ENCODE results near the gene PLCL2.

PLCL2 gene

DNA sequence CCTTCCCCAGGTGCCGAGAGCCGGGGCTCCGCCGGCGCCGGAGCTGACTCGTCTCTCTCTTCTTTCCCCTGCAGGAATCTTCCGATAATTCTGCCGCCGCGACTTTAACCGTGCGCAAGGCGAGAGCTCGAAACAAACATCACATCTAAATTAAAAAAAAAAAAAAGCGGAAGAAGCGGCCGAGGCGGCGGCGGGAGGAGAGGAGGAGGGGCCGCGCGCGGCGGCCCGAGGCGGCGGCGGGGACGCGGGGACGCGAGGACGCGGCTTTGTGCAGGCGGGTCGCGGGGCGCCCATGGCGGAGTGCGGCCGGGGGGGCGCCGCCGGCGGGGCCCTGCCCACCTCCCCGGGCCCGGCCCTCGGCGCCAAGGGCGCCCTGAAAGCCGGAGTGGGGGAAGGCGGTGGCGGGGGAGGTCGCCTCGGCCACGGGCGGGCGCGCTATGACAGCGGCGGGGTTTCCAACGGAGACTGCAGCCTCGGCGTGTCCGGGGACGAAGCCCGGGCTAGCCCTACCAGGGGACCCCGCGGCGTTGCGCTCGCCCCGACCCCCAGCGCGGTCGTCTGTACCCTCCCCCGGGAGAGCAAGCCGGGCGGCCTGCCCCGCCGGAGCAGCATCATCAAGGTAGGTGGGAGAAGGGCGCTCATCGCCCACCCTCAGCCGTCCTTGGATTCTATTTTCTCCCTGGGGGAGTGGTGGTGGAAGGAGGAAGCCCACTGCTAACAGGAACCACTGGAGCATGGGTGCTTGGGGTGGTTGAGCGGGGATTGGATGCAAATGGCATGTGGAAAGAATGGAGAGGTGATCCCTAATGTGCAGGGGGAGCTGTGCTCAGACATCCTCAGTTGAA is at the start of gene PLCL2:
TSS of gene PLCL2 (plus strand) at position 208 of the 845 bp plus-strand sequence. CDS start at position 293, 85 bp downstream.
- no peaks in the 10 kb centered on the region for H3K27me3 ChIP-seq (ENCODE audit: control insufficient read depth, insufficient read depth, low read length)
- H3K4me3 ChIP-seq (ENCODE audit: low read length) = peak within 1 kb of the TSS; percentile 81
- H3K36me3 ChIP-seq (ENCODE audit: control insufficient read depth, insufficient read depth, low read length) = no peaks in the 10 kb centered on the region
- H3K27ac ChIP-seq (ENCODE audit: low read depth, low read length) = peak within 1 kb of the TSS; percentile 65
- H3K9ac ChIP-seq (ENCODE audit: low read length) = peak within 1 kb of the TSS; percentile 27
- H3K4me1 ChIP-seq (ENCODE audit: control insufficient read depth, insufficient read depth, low read length) = no peaks in the 10 kb centered on the region

DNA sequence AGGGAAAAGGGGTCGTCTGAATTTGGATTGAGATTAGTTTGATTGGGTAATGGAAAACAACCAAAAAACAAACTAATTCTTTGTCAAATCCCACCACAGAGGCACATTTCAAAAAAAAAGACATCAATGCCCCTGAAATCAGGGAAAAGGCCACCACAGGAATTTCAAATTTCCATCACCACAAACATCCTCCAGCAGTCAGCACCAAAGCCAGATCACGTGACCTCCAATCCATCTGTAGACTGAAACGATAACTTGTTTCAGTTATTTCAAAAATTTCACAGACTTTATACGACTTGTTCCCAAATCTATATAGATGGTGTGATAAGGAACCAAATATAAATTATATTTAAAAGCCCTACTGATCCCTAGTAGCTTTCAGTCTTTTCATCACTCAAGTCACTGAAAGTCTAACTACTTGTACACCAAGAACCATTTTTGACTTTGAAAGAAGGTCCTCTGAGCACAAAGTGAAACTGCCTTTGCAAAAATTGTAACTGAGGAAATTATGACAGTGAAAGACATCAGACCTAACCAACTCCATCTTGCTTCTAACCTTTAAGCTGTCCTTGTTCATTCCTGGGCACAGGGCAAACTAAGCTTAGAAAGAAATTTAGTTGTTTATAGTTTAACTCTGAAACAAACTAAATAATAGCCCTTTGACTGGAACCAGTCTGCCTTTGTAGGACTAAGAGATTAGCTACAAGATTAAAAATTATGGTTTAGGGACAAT is 48.1 kb upstream of the PLCL2 start:
- Histone ChIP-seq H3K36me3 (ENCODE audit: control insufficient read depth, insufficient read depth, low read length) (no peaks in the 10 kb centered on the region), H3K27me3 (ENCODE audit: control insufficient read depth, insufficient read depth, low read length) (no peaks in the 10 kb centered on the region), H3K4me3 (ENCODE audit: low read length) (no peak overlapping the region), H3K4me1 (ENCODE audit: control insufficient read depth, insufficient read depth, low read length) (peaks cover 2% of the 10 kb centered on the region), H3K27ac (ENCODE audit: low read depth, low read length) (no peak overlapping the region), H3K9ac (ENCODE audit: low read length) (no peak overlapping the region)

DNA sequence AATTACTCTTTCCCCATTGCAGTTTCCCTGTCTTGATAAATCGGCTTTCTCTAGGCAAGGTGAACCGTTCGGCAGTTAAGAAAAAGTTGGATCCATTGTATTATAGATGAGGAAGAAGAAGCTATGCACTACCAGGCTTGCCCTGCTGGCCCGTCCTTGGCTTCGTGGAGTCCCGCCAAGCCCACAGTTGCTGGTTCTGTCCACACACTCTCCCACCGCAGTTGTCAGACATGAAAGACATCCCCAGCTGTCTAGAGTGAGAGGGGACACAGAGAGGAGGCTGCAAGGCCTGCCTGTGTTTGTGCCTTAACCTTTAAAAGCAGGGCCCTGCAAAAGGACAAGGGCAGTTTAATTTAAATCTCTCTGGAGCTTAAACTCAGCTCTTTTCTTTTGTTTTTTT is 47.2 kb upstream of the PLCL2 start:
- Histone ChIP-seq H3K9ac (ENCODE audit: low read length) (no peak overlapping the region), H3K4me1 (ENCODE audit: control insufficient read depth, insufficient read depth, low read length) (peaks cover 2% of the 10 kb centered on the region), H3K27me3 (ENCODE audit: control insufficient read depth, insufficient read depth, low read length) (no peaks in the 10 kb centered on the region), H3K27ac (ENCODE audit: low read depth, low read length) (no peak overlapping the region), H3K4me3 (ENCODE audit: low read length) (no peak overlapping the region), H3K36me3 (ENCODE audit: control insufficient read depth, insufficient read depth, low read length) (no peaks in the 10 kb centered on the region)

DNA sequence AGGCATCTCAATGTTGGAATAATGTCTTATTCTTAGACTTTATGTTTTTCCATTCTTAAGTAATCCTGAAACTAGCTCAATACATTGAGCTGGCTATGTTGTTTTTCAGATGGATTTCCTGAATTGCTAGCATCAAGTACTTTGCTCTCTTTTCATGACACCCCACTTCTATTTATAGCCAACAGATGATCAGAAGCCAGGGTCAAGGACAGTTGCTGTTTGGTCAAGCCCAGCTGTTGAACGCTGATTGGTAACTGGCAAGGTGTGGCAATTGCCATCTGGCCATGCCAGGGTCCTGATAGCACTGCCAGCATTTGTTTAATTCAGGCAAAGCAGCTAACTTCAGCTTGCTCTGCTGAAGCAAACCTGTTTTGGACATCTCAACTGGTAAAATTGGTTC is 46.2 kb upstream of the PLCL2 start:
- no peaks in the 10 kb centered on the region for H3K36me3 ChIP-seq (ENCODE audit: control insufficient read depth, insufficient read depth, low read length)
- no peak overlapping the region for H3K4me3 ChIP-seq (ENCODE audit: low read length)
- H3K4me1 ChIP-seq (ENCODE audit: control insufficient read depth, insufficient read depth, low read length) = peaks cover 2% of the 10 kb centered on the region
- no peak overlapping the region for H3K27ac ChIP-seq (ENCODE audit: low read depth, low read length)
- H3K27me3 ChIP-seq (ENCODE audit: control insufficient read depth, insufficient read depth, low read length) = no peaks in the 10 kb centered on the region
- H3K9ac ChIP-seq (ENCODE audit: low read length) = no peak overlapping the region

DNA sequence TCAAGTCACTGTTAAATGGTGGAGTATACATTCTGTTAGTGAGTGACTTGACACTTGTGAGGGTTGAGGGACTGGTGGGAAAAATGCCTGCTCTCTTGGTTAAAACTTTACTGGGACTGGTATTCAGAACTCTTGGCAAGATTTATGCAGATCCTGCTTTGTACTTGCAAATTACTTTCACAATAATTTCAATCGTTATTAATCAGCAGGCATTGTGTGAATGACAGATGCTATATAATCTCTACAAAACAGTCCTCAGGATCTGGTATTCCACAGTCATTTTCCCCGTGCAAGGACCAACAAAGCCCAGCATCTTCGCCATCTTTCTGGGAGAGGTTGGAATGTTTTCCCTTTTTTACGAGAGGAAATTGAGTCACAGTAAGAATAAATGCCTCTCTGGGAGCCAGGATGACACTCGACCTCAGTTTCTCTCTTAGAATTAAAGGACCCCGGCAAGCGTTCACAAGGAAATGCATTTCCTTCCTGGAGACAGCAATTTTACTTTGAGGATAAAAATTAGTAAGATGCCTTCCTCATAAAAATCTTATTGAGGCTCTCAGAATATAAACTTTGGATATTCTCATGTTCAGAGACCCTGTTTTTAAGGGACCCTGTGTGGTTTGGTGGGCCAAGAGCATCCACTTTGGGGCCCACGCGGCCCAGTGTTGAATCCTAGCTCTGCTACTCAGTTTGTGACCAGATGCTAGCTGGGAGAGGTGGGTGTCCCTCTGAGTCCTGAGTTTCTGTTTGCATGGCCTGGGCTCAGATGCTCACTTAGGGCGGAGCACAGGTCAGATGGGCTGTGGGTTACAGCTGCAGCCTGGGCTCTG is 45.3 kb upstream of the PLCL2 start:
- Histone ChIP-seq H3K36me3 (ENCODE audit: control insufficient read depth, insufficient read depth, low read length) (no peaks in the 10 kb centered on the region), H3K4me3 (ENCODE audit: low read length) (no peak overlapping the region), H3K9ac (ENCODE audit: low read length) (no peak overlapping the region), H3K27me3 (ENCODE audit: control insufficient read depth, insufficient read depth, low read length) (no peaks in the 10 kb centered on the region), H3K4me1 (ENCODE audit: control insufficient read depth, insufficient read depth, low read length) (peaks cover 2% of the 10 kb centered on the region), H3K27ac (ENCODE audit: low read depth, low read length) (no peak overlapping the region)

DNA sequence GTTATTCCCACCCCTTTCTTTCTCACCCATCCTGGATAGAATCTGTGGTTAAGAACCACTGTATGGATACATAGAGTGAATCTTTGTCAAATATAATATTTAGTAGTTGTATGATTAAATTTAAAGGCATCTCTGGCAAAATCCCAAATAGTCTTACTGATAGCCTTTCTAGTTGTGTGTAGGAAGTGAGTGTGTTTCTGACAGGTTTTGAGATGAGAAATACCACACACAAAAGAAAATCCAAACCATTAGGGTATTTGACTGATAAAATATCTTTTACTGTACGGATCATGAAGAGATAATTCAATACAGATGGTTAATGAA is 44.7 kb upstream of the PLCL2 start:
- no peak overlapping the region for H3K9ac ChIP-seq (ENCODE audit: low read length)
- H3K36me3 ChIP-seq (ENCODE audit: control insufficient read depth, insufficient read depth, low read length) = no peaks in the 10 kb centered on the region
- no peak overlapping the region for H3K4me3 ChIP-seq (ENCODE audit: low read length)
- H3K27ac ChIP-seq (ENCODE audit: low read depth, low read length) = no peak overlapping the region
- no peaks in the 10 kb centered on the region for H3K27me3 ChIP-seq (ENCODE audit: control insufficient read depth, insufficient read depth, low read length)
- peaks cover 2% of the 10 kb centered on the region for H3K4me1 ChIP-seq (ENCODE audit: control insufficient read depth, insufficient read depth, low read length)

DNA sequence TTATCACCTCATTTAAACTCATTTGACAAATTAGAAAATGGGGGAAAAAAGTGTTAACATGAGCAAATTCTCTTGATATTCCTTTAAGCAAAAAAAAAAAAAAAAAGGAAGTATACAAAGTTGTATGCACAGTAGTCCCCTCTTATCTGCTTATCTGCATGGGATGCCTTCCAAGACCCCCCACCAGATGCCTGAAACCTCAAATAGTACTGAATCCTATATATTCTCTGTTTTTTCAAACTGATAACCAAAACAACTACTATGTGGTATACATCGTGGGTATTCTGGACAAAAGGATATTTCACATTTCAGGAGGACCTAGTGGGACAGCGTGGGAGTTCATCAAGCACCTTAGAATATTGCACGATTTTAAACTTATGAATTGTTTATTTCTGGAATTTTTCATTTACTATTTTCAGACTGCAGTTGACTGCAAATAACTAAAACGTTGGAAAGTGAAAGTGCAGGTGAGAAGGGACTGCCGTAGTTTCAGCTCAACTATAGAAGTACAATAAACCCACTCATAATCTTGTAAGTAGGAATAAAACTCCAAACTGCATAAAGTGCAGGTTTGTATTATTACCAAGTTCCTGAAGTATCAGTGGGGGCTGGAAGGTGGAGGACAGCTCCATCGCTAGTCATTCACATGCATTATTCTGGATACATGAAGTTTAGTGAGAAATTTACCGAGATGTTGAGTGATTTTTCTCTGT is 43.6 kb upstream of the PLCL2 start:
- no peaks in the 10 kb centered on the region for H3K36me3 ChIP-seq (ENCODE audit: control insufficient read depth, insufficient read depth, low read length)
- H3K9ac ChIP-seq (ENCODE audit: low read length) = no peak overlapping the region
- no peaks in the 10 kb centered on the region for H3K27me3 ChIP-seq (ENCODE audit: control insufficient read depth, insufficient read depth, low read length)
- H3K27ac ChIP-seq (ENCODE audit: low read depth, low read length) = no peak overlapping the region
- H3K4me1 ChIP-seq (ENCODE audit: control insufficient read depth, insufficient read depth, low read length) = peaks cover 2% of the 10 kb centered on the region
- peak overlapping the region; percentile 31 for H3K4me3 ChIP-seq (ENCODE audit: low read length)

DNA sequence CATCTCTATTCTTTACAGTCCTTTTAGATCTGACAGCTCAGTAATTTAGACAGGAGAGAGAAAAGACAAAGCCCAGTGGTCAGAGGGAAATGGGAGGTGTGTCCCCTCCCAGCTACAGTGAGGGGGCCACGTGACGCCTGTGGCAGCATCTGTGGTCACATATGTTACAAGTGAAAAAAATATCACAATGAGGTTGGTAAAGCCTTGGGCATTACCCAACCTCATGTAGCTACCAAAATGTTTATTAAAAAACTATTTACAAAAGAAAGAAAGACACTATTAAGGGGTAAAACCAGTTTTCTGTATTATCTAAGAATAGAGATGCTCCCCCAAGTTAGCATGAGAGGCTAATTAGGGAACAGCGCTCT is 42.9 kb upstream of the PLCL2 start:
- Histone ChIP-seq H3K4me1 (ENCODE audit: control insufficient read depth, insufficient read depth, low read length) (peaks cover 2% of the 10 kb centered on the region), H3K9ac (ENCODE audit: low read length) (no peak overlapping the region), H3K27ac (ENCODE audit: low read depth, low read length) (peak overlapping the region; percentile 18), H3K27me3 (ENCODE audit: control insufficient read depth, insufficient read depth, low read length) (no peaks in the 10 kb centered on the region), H3K36me3 (ENCODE audit: control insufficient read depth, insufficient read depth, low read length) (no peaks in the 10 kb centered on the region), H3K4me3 (ENCODE audit: low read length) (no peak overlapping the region)

DNA sequence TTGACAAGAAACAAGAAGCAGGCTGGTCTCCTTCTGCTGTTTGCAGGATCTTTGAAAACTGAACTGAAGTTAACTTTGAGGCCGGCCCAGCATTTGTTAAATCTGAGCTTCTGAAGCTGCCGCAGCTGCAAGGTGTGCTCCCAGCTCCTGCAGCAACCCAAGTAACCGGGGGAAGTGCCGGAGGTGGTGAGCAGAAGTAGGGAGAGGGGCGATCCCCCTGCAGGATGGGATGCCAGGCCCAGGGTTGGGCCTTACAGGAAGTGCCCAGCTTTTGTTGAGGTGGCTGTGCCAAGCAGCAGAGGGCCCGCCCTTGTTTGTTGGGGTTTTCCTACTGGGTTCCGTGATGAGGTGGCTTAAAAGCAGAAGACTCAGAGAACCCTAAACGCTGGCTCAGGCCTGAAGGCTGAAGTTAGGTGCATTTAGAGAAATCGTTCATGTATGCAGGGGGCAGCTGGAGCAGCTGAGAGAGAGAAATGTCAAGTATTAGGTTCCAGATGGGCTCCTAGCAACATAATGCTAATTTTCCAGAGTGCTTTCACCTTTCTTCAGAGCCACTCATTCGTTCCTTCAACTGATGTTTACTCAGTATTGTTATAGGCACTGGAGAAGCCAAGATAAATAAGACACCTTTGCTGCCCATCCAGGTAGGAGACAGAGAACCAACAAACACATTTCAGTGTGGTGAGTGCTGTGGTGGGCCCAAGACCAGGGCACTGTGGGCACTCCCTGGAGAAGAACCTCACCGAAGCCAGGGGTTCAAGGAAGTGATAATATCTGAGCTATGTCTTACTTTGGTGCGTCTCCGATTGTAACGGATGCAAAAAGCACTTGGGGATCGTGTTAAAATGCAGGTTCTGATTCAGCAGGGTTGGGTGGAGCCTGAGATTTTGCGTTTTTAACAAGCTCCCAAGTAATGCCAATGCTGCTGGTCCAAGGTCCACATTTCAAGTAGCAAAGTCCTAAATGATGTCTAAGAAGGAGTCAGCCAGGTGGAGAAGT is 42.2 kb upstream of the PLCL2 start:
- H3K4me3 ChIP-seq (ENCODE audit: low read length) = no peak overlapping the region
- H3K27me3 ChIP-seq (ENCODE audit: control insufficient read depth, insufficient read depth, low read length) = no peaks in the 10 kb centered on the region
- H3K27ac ChIP-seq (ENCODE audit: low read depth, low read length) = peak overlapping the region; percentile 18
- H3K9ac ChIP-seq (ENCODE audit: low read length) = peak overlapping the region; percentile 6
- no peaks in the 10 kb centered on the region for H3K36me3 ChIP-seq (ENCODE audit: control insufficient read depth, insufficient read depth, low read length)
- H3K4me1 ChIP-seq (ENCODE audit: control insufficient read depth, insufficient read depth, low read length) = peaks cover 2% of the 10 kb centered on the region

DNA sequence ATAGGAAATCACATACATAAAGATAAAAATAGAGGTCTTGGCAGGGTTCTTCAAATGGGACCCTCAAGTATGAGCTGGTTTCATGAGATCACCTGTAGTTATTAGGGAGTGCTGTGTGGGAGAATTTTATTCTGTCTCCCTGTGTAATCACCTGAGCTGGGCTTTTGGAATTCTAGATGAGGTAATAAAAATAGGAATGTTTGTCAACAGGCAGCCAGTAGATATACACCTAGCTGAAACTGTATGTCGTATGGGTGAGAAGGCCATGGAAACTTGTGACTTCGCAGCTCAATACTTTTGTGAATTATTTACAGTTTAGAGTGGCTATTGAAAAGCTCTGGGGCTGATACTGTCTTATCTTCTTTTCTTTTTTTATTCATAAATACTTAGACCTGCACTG is 40.5 kb upstream of the PLCL2 start:
- H3K27me3 ChIP-seq (ENCODE audit: control insufficient read depth, insufficient read depth, low read length) = no peaks in the 10 kb centered on the region
- no peaks in the 10 kb centered on the region for H3K36me3 ChIP-seq (ENCODE audit: control insufficient read depth, insufficient read depth, low read length)
- no peak overlapping the region for H3K9ac ChIP-seq (ENCODE audit: low read length)
- no peaks in the 10 kb centered on the region for H3K4me1 ChIP-seq (ENCODE audit: control insufficient read depth, insufficient read depth, low read length)
- no peak overlapping the region for H3K27ac ChIP-seq (ENCODE audit: low read depth, low read length)
- no peak overlapping the region for H3K4me3 ChIP-seq (ENCODE audit: low read length)

DNA sequence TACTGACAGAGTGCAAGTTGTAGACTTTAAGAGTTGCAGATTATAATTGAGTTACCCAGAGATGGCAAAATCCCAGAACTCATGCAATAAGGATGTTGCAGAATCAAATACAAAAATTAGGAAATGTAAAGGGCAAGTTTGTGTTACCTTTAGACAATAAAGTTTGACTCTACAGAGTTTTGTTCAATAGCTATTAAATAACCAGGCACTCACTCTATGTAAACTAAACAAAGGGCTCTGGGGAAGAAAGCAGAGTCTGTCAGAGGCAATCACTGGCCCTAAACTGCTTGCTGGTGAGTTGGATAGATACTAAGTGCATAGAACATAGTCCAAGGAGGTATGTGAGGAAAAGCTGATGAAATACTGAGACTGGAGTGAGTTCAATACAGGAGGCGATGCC is 40.0 kb upstream of the PLCL2 start:
- H3K4me1 ChIP-seq (ENCODE audit: control insufficient read depth, insufficient read depth, low read length) = no peaks in the 10 kb centered on the region
- no peaks in the 10 kb centered on the region for H3K36me3 ChIP-seq (ENCODE audit: control insufficient read depth, insufficient read depth, low read length)

More for the DNA sequence above, 40.0 kb upstream of the PLCL2 start:
- Histone ChIP-seq H3K4me3 (ENCODE audit: low read length) (no peak overlapping the region), H3K27ac (ENCODE audit: low read depth, low read length) (no peak overlapping the region), H3K27me3 (ENCODE audit: control insufficient read depth, insufficient read depth, low read length) (no peaks in the 10 kb centered on the region), H3K9ac (ENCODE audit: low read length) (no peak overlapping the region)
